ENCODE data around the gene ACAP3.

- TF ChIP-seq CTCF (IDR thresholded peaks at IDR 0.05) (peak in 2 of 4 experiments; percentile 27 to 30), POLR2A (IDR thresholded peaks at IDR 0.05) (no peak)
Measured at GRCh38 chr1:1344655-1345361, 37.1 kb upstream of the ACAP3 start.

All from prostate gland (tissue), 2 donors.